SK-N-SH (cell line): ENCODE data around the gene SLC9A5. TPM values are rescaled to one million over a fixed set of nuclear protein-coding genes. Genes with fewer than 3 reads are reported as not detected.

ENCODE experiments used
- CTCF ChIA-PET: fragments of 300-600, 350-600 bp; formaldehyde crosslinking; extraction: SDS; loops from one replicate; lab custom pipeline; 2021; lab: Yijun Ruan, JAX
- POLR2A ChIA-PET: fragments of 350-600 bp; sonication (Branson Sonifier 250); formaldehyde crosslinking; extraction: SDS; loops from one replicate; lab custom pipeline; 2020; ENCODE audit warnings: antibody characterized with exemption, inconsistent platforms; lab: Yijun Ruan, JAX
- DNase-seq: peaks from one replicate; pipeline ENCODE4 v3.0.0; 2012
- H2AFZ ChIP-seq: fragments of 200-600 bp; sonication (generic); 2 replicates; pipeline ENCODE4 v1.8.1; 2016; ENCODE audit warnings: antibody characterized with exemption, mild to moderate bottlenecking, low read depth
- H3F3A ChIP-seq: fragments of 200-600 bp; sonication (generic); replicated peaks from 2 replicates; pipeline ENCODE3; 2016; ENCODE audit warnings: antibody characterized with exemption, mild to moderate bottlenecking; ENCODE audit not compliant: insufficient read depth
- H3K27ac ChIP-seq, 2 experiments: fragments of 200-500 bp in 1 of 2; fragments of 200-600 bp in 1 of 2; sonication (Bioruptor generic) in 1 of 2; sonication (generic), shearing (Covaris generic) in 1 of 2; 2 replicates each; pipeline versions ENCODE4 v1.5.1 to v1.6.1; 2014 to 2016; ENCODE audit warnings: low read depth in 2 of 2, inconsistent platforms in 1 of 2, low read length in 1 of 2, mild to moderate bottlenecking in 1 of 2, mixed read lengths in 1 of 2
- H3K27me3 ChIP-seq: fragments of 200-600 bp; sonication (generic), shearing (Covaris generic); 2 replicates; pipeline ENCODE4 v1.6.1; 2016; ENCODE audit warnings: mixed run types; ENCODE audit not compliant: insufficient read depth
- H3K36me3 ChIP-seq, 2 experiments: fragments of 200-500 bp in 1 of 2; fragments of 200-600 bp in 1 of 2; sonication (Bioruptor generic) in 1 of 2; sonication (generic) in 1 of 2; replicated peaks in 1 of 2; 2 replicates each; pipeline versions ENCODE3 to v1.5.1; 2014 to 2016; ENCODE audit warnings: low read length in 1 of 2, mild to moderate bottlenecking in 1 of 2; ENCODE audit not compliant: insufficient read depth in 2 of 2, control insufficient read depth in 1 of 2
- H3K4me1 ChIP-seq, 2 experiments: fragments of 200-500 bp in 1 of 2; fragments of 200-600 bp in 1 of 2; sonication (Bioruptor generic) in 1 of 2; sonication (generic), shearing (Covaris generic) in 1 of 2; 2 replicates each; pipeline versions ENCODE4 v1.5.1 to v1.6.1; 2014 to 2016; ENCODE audit warnings: low read depth in 1 of 2, low read length in 1 of 2, mixed run types in 1 of 2; ENCODE audit not compliant: insufficient read depth in 2 of 2, control insufficient read depth in 1 of 2
- H3K4me2 ChIP-seq: fragments of 200-600 bp; sonication (generic), shearing (Covaris generic); 2 replicates; pipeline ENCODE4 v1.6.1; 2017; ENCODE audit warnings: mixed run types
- H3K4me3 ChIP-seq, 2 experiments: fragments of 200-500 bp in 1 of 2; fragments of 200-600 bp in 1 of 2; sonication (Bioruptor generic) in 1 of 2; sonication (generic), shearing (Covaris generic) in 1 of 2; 2 replicates each; pipeline versions ENCODE4 v1.5.1 to v1.8.1; 2014 to 2016; ENCODE audit warnings: low read depth in 2 of 2, inconsistent platforms in 1 of 2, low read length in 1 of 2, mild to moderate bottlenecking in 1 of 2, mixed read lengths in 1 of 2, moderate library complexity in 1 of 2
- H3K79me2 ChIP-seq: fragments of 200-600 bp; sonication (generic); 2 replicates; pipeline ENCODE4 v1.8.1; 2017; ENCODE audit warnings: mild to moderate bottlenecking; ENCODE audit not compliant: insufficient read depth
- H3K9ac ChIP-seq: fragments of 200-600 bp; sonication (generic); 2 replicates; pipeline ENCODE4 v1.6.1; 2017; ENCODE audit warnings: mixed run types
- H3K9me2 ChIP-seq: fragments of 200-600 bp; sonication (generic); 2 replicates; pipeline ENCODE4 v1.6.1; 2017; ENCODE audit warnings: mixed run types
- H3K9me3 ChIP-seq: fragments of 200-600 bp; sonication (generic); 2 replicates; pipeline ENCODE4 v1.6.1; 2017; ENCODE audit warnings: mixed run types, mild to moderate bottlenecking, moderate library complexity
- H4K20me1 ChIP-seq: fragments of 200-600 bp; sonication (generic); 2 replicates; pipeline ENCODE4 v1.6.1; 2017; ENCODE audit warnings: mild to moderate bottlenecking, mixed run types; ENCODE audit not compliant: insufficient read depth
- FOSL2 ChIP-seq: IDR thresholded peaks from 2 replicates; pipeline ENCODE4 v1.4.0; 2012; ENCODE audit warnings: low read depth, mild to moderate bottlenecking, moderate library complexity, borderline replicate concordance
- GATA2 ChIP-seq: sonication (generic); formaldehyde crosslinking; IDR thresholded peaks from 2 replicates; pipeline ENCODE4 v1.5.0; 2020; ENCODE audit warnings: mild to moderate bottlenecking, missing genetic modification reagents
- JUND ChIP-seq: IDR thresholded peaks from 2 replicates; pipeline ENCODE4 v1.4.0; 2012
- MXI1 ChIP-seq: IDR thresholded peaks from 2 replicates; pipeline ENCODE4 v1.6.1; 2012; ENCODE audit warnings: mild to moderate bottlenecking, low read depth, low read length, improper control_type of control experiment
- NRF1 ChIP-seq: IDR thresholded peaks from 2 replicates; pipeline ENCODE4 v1.6.1; 2012; ENCODE audit warnings: low read depth, mild to moderate bottlenecking, low read length
- RAD21 ChIP-seq: IDR thresholded peaks from 2 replicates; pipeline ENCODE4 v1.6.1; 2012; ENCODE audit warnings: mild to moderate bottlenecking, low read length
- RCOR1 ChIP-seq: fragments of 150-350 bp; IDR thresholded peaks from 2 replicates; pipeline ENCODE4 v1.6.1; 2017; ENCODE audit warnings: antibody characterized with exemption, low read length
- RXRA ChIP-seq: IDR thresholded peaks from 2 replicates; pipeline ENCODE4 v1.4.0; 2012; ENCODE audit warnings: low read depth, mild to moderate bottlenecking, borderline replicate concordance
- SMC3 ChIP-seq: IDR thresholded peaks from 2 replicates; pipeline ENCODE4 v1.6.1; 2012; ENCODE audit warnings: low read depth, low read length, improper control_type of control experiment
- TAF1 ChIP-seq: IDR thresholded peaks from 2 replicates; pipeline ENCODE4 v1.6.1; 2012; ENCODE audit warnings: low read depth, mild to moderate bottlenecking, low read length, moderate library complexity, borderline replicate concordance
- TCF12 ChIP-seq: IDR thresholded peaks from 2 replicates; pipeline ENCODE4 v1.4.0; 2012
- TEAD4 ChIP-seq: IDR thresholded peaks from 2 replicates; pipeline ENCODE4 v1.4.0; 2012; ENCODE audit warnings: mild to moderate bottlenecking, borderline replicate concordance; ENCODE audit not compliant: insufficient read depth
- WGBS: methylation state at CpG from one replicate; pipeline ENCODE4 v1.1.6; 2017; ENCODE audit warnings: low lambda C conversion rate; 5-methylcytosine and 5-hydroxymethylcytosine counted together
- polyA plus RNA-seq, 3 experiments: library from polyadenylated mRNA; depleted of rRNA; stranded (reverse); fragments of >200 nt; gene quantifications; 2 replicates each; pipeline ENCODE4 v1.2.3, GENCODE V29; 2012
- TF ChIP-seq, protein P1 (sequence below): IDR thresholded peaks from 2 replicates; pipeline ENCODE4; 2012
- TF ChIP-seq, protein P2 (sequence below): fragments of 150-350 bp; IDR thresholded peaks from 2 replicates; pipeline ENCODE4 v1.6.1; 2016; ENCODE audit warnings: mild to moderate bottlenecking, low read depth, low read length
- TF ChIP-seq, protein P3 (sequence below): fragments of 200-600 bp; sonication (generic); IDR thresholded peaks from 2 replicates; pipeline ENCODE4 v1.6.1; 2017; ENCODE audit warnings: antibody characterized with exemption, mild to moderate bottlenecking, moderate library complexity
- TF ChIP-seq, protein P4 (sequence below): IDR thresholded peaks from 2 replicates; pipeline ENCODE4 v1.4.0; 2012; ENCODE audit warnings: low read depth
- TF ChIP-seq, protein P5 (sequence below): IDR thresholded peaks from 2 replicates; pipeline ENCODE4 v1.4.0; 2012; ENCODE audit warnings: low read depth, borderline replicate concordance

SLC9A5 gene
- polyA plus RNA-seq, 1 of the 3 experiments (the other 2 are of a cell fraction): 4.1 TPM

DNA sequence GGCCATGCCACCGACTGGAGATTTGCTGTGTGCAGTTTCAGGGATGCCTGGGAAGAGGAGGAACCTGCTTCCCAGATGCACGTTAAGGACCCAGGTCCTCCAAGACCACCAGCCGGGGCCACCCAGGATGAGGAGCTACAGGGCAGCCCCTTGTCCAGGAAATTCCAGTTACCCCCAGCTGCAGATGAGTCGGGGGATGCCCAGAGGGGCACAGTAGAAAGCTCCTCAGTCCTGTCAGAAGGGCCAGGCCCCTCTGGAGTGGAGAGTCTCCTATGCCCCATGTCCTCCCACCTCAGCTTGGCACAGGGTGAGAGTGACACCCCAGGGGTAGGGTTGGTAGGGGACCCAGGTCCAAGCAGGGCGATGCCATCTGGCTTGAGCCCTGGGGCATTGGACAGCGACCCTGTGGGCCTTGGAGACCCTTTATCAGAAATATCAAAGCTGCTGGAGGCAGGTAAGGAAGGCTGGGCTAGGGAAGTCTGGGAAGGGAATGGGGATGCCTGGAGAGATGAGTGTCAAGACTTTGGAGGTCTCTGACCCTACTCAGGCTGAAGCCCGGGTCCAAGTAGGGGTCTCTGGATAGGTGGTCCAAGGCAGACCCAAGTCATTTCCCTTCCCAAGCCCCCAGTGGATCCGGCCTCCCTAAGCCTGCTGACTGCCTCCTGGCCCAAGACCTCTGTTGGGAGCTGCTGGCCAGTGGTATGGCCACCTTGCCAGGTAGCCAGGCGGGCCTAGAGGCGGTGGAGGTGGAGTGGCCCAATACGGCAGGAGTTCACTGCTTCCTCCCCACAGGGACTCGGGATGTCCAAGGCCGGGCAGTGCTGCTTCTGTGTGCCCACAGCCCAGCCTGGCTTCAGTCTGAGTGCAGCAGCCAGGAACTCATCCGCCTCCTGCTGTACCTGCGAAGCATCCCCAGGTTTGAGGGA lies 31.6 kb downstream of the SLC9A5 start:
- TF ChIP-seq JUND (no peak), RAD21 (no peak), NRF1 (no peak), GATA2 (CRISPR knock-in tag) (no peak), RXRA (no peak), FOSL2 (no peak)
- TF ChIP-seq, protein P1, sequence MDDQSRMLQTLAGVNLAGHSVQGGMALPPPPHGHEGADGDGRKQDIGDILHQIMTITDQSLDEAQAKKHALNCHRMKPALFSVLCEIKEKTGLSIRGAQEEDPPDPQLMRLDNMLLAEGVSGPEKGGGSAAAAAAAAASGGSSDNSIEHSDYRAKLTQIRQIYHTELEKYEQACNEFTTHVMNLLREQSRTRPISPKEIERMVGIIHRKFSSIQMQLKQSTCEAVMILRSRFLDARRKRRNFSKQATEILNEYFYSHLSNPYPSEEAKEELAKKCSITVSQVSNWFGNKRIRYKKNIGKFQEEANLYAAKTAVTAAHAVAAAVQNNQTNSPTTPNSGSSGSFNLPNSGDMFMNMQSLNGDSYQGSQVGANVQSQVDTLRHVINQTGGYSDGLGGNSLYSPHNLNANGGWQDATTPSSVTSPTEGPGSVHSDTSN: no peak
- TF ChIP-seq, protein P2, sequence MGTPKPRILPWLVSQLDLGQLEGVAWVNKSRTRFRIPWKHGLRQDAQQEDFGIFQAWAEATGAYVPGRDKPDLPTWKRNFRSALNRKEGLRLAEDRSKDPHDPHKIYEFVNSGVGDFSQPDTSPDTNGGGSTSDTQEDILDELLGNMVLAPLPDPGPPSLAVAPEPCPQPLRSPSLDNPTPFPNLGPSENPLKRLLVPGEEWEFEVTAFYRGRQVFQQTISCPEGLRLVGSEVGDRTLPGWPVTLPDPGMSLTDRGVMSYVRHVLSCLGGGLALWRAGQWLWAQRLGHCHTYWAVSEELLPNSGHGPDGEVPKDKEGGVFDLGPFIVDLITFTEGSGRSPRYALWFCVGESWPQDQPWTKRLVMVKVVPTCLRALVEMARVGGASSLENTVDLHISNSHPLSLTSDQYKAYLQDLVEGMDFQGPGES: no peak
- TF ChIP-seq, all 33 proteins: peak for 0
- H3F3A ChIP-seq: peaks cover 25% of the 10 kb centered on the region
- no peak overlapping the region for H2AFZ ChIP-seq
- peak overlapping the region; percentile 82 for H3K9ac ChIP-seq
- peak overlapping the region in 1 of 2 experiments; percentile 100; a peak in 2 of 4 replicates for H3K27ac ChIP-seq
- no peaks in the 10 kb centered on the region for H3K9me3 ChIP-seq
- H3K4me3 ChIP-seq: peak overlapping the region; percentile 64
- no peak for DNase-seq
- peak overlapping the region; percentile 87 for H3K4me2 ChIP-seq
- H3K27me3 ChIP-seq: no peaks in the 10 kb centered on the region
- 89% methylated on average over 11 of the region's 15 CpGs for WGBS
- H3K4me1 ChIP-seq: peaks cover 25 to 50% of the 10 kb centered on the region in 2 experiments; a peak in 3 of 4 replicates
- peaks cover 31% of the 10 kb centered on the region for H3K79me2 ChIP-seq
- H3K36me3 ChIP-seq: peaks cover 27 to 31% of the 10 kb centered on the region in 2 experiments
- no peaks in the 10 kb centered on the region for H4K20me1 ChIP-seq
- ChIA-PET POLR2A (interaction anchor here (1.7 kb wide), 1 partner anchor 47 kb away, joined by 4 read pairs; no protein-coding TSS in a partner anchor), CTCF (interaction anchor here (0.7 to 4.4 kb wide), 9 partner anchors 9 to 185 kb away, joined by 3 to 24 read pairs (median 3); partner anchors contain the start of gene ZDHHC1)
- no peaks in the 10 kb centered on the region for H3K9me2 ChIP-seq

DNA sequence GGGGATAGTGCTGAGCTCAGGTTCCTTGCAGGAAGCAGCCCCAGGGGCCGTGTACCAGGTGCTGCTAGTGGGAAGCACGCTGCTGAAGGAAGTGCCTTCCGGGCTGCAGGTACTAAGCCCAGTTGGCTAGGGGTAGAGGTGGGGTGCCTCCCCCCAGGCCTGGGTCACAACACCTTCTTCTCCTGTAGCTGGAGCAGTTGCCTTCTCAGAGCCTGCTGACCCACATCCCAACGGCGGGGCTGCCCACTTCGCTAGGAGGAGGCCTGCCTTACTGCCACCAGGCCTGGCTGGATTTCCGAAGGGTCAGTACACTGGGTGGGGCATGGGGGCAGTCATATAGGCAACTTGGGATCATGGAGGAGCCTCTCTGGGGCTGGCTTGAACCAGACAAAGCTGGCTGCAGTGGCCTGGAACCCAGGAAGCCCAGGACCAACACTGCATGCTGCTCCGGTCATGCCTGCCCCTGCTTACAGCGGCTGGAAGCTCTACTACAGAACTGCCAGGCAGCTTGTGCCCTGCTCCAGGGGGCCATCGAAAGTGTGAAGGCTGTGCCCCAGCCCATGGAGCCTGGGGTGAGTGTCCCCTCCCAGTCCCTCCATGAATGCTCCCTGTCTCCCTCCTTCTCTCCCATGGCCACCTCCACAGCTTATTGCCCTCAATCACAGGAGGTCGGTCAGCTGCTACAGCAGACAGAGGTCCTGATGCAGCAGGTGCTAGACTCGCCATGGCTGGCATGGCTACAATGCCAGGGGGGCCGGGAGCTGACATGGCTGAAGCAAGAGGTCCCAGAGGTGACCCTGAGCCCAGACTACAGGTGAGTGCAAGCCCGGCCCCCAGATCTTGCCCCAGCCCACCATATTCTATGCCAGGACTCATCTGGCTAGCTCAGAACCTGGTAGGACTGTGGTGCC lies 33.0 kb downstream of the SLC9A5 start:
- CTCF ChIA-PET: interaction anchor here (0.6 to 4.4 kb wide), 9 partner anchors 15 to 328 kb away, joined by 3 to 24 read pairs (median 3); partner anchors contain the start of genes KCTD19, LRRC36, NOL3 and ZDHHC1

More for the DNA sequence above, 33.0 kb downstream of the SLC9A5 start:
- 89% methylated on average over 5 of the region's 14 CpGs for WGBS
- no peak overlapping the region for H3K27ac ChIP-seq
- peaks cover 16 to 32% of the 10 kb centered on the region in 2 experiments for H3K36me3 ChIP-seq
- H3K4me3 ChIP-seq: no peak overlapping the region
- no peak overlapping the region for H3K9ac ChIP-seq
- no peak for DNase-seq
- peaks cover 21% of the 10 kb centered on the region for H3F3A ChIP-seq
- H3K27me3 ChIP-seq: no peaks in the 10 kb centered on the region
- no peaks in the 10 kb centered on the region for H3K9me3 ChIP-seq
- H3K9me2 ChIP-seq: no peaks in the 10 kb centered on the region
- TF ChIP-seq TCF12 (no peak), RCOR1 (no peak), RXRA (no peak), TEAD4 (no peak), MXI1 (no peak), SMC3 (no peak), TAF1 (no peak)
- TF ChIP-seq, protein P3, sequence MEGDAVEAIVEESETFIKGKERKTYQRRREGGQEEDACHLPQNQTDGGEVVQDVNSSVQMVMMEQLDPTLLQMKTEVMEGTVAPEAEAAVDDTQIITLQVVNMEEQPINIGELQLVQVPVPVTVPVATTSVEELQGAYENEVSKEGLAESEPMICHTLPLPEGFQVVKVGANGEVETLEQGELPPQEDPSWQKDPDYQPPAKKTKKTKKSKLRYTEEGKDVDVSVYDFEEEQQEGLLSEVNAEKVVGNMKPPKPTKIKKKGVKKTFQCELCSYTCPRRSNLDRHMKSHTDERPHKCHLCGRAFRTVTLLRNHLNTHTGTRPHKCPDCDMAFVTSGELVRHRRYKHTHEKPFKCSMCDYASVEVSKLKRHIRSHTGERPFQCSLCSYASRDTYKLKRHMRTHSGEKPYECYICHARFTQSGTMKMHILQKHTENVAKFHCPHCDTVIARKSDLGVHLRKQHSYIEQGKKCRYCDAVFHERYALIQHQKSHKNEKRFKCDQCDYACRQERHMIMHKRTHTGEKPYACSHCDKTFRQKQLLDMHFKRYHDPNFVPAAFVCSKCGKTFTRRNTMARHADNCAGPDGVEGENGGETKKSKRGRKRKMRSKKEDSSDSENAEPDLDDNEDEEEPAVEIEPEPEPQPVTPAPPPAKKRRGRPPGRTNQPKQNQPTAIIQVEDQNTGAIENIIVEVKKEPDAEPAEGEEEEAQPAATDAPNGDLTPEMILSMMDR: no peak
- TF ChIP-seq, protein P4, sequence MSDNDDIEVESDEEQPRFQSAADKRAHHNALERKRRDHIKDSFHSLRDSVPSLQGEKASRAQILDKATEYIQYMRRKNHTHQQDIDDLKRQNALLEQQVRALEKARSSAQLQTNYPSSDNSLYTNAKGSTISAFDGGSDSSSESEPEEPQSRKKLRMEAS: no peak
- TF ChIP-seq, protein P5, sequence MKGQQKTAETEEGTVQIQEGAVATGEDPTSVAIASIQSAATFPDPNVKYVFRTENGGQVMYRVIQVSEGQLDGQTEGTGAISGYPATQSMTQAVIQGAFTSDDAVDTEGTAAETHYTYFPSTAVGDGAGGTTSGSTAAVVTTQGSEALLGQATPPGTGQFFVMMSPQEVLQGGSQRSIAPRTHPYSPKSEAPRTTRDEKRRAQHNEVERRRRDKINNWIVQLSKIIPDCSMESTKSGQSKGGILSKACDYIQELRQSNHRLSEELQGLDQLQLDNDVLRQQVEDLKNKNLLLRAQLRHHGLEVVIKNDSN: no peak
- TF ChIP-seq, protein P2: no peak
- POLR2A ChIA-PET: interaction anchor here (1.3 to 1.7 kb wide), 2 partner anchors 27 to 49 kb away, joined by 3 to 4 read pairs; no protein-coding TSS in a partner anchor
- peaks cover 18% of the 10 kb centered on the region for H3K79me2 ChIP-seq
- H4K20me1 ChIP-seq: no peaks in the 10 kb centered on the region
- peaks cover 20 to 50% of the 10 kb centered on the region in 2 experiments; a peak in 3 of 4 replicates for H3K4me1 ChIP-seq
- no peak overlapping the region for H3K4me2 ChIP-seq
- H2AFZ ChIP-seq: no peak overlapping the region
